ENCODE measurements around the gene OPN1SW. TPM values are rescaled to one million over a fixed set of nuclear protein-coding genes. Genes with fewer than 3 reads are reported as not detected.

Gene OPN1SW
- total RNA-seq, 4 donors from 2014 or later = not detected

- intact Hi-C loops (cut with DNase I; ENCODE audit: low total_unique reads) (no loop called here), in situ Hi-C loops (cut with MboI; ENCODE audit: low pct_ligation_motif_present in 1 of 4, low pct_unique_long_range_greater_than_20kb in 1 of 4, low sequenced_read_pairs in 3 of 4) (no loop called here)
- Histone ChIP-seq H3K36me3 (no peaks in the 10 kb centered on the region), H3K4me1 (peaks cover 0 to 9% (median 2%) of the 10 kb centered on the region in 4 donors), H3K27ac (no peak overlapping the region), H3K27me3 (no peaks in the 10 kb centered on the region), H3K4me3 (no peak overlapping the region), H3K9me3 (no peaks in the 10 kb centered on the region)
- DNase-seq = no peak
- 93% methylated on average over 6 of the region's 6 CpGs; no CpG with 5 or more reads in 1 of the 2 donors for WGBS, 2 donors (ENCODE audit: low coverage in 1 of 2)
- no peak for TF ChIP-seq POLR2AphosphoS5 (IDR thresholded peaks at IDR 0.05)
- TF ChIP-seq EP300 (IDR thresholded peaks at IDR 0.05; ENCODE audit: low read depth) = no peak
- no peak for TF ChIP-seq POLR2A (IDR thresholded peaks at IDR 0.05)
- TF ChIP-seq CTCF (IDR thresholded peaks at IDR 0.05) = no peak
These were observed 28.9 kb upstream of the OPN1SW start for GRCh38 chr7:128804484-128804883.

GRCh38 chr7:128801667-128802418 is 26.2 kb upstream of the OPN1SW start:
- Histone ChIP-seq H3K36me3 (no peaks in the 10 kb centered on the region), H3K9me3 (no peaks in the 10 kb centered on the region), H3K27ac (no peak overlapping the region), H3K27me3 (no peaks in the 10 kb centered on the region), H3K4me3 (no peak overlapping the region), H3K4me1 (peaks cover 0 to 9% (median 2%) of the 10 kb centered on the region in 4 donors)
- no peak for TF ChIP-seq POLR2AphosphoS5 (IDR thresholded peaks at IDR 0.05)
- TF ChIP-seq CTCF (IDR thresholded peaks at IDR 0.05) = no peak
- no peak for DNase-seq
- WGBS, 2 donors (ENCODE audit: low coverage in 1 of 2) = 92% methylated on average over 2 of the region's 2 CpGs; no CpG with 5 or more reads in 1 of the 2 donors
- in situ Hi-C loops (cut with MboI; ENCODE audit: low pct_ligation_motif_present in 1 of 4, low pct_unique_long_range_greater_than_20kb in 1 of 4, low sequenced_read_pairs in 3 of 4) = no loop called here
- intact Hi-C loops (cut with DNase I; ENCODE audit: low total_unique reads) = no loop called here

GRCh38 chr7:128801003-128801402 is 25.4 kb upstream of the OPN1SW start:
- no peaks in the 10 kb centered on the region for H3K36me3 ChIP-seq
- TF ChIP-seq EP300 (IDR thresholded peaks at IDR 0.05; ENCODE audit: low read depth) (no peak), POLR2AphosphoS5 (IDR thresholded peaks at IDR 0.05) (no peak), CTCF (IDR thresholded peaks at IDR 0.05) (no peak), POLR2A (IDR thresholded peaks at IDR 0.05) (no peak)
- H3K4me1 ChIP-seq = peaks cover 0 to 9% (median 2%) of the 10 kb centered on the region in 4 donors
- WGBS, 2 donors (ENCODE audit: low coverage in 1 of 2) = 58 to 64% methylated on average over 7 to 9 of the region's 9 CpGs
- no peaks in the 10 kb centered on the region for H3K9me3 ChIP-seq
- DNase-seq = peak; percentile 19
- H3K27me3 ChIP-seq = no peaks in the 10 kb centered on the region
- intact Hi-C loops (cut with DNase I; ENCODE audit: low total_unique reads) (no loop called here), in situ Hi-C loops (cut with MboI; ENCODE audit: low pct_ligation_motif_present in 1 of 4, low pct_unique_long_range_greater_than_20kb in 1 of 4, low sequenced_read_pairs in 3 of 4) (no loop called here)
- H3K27ac ChIP-seq = no peak overlapping the region
- no peak overlapping the region for H3K4me3 ChIP-seq

- intact Hi-C loops (cut with DNase I; ENCODE audit: low total_unique reads) = no loop called here
- H3K4me1 ChIP-seq = peaks cover 0 to 9% (median 2%) of the 10 kb centered on the region in 4 donors
- TF ChIP-seq CTCF (IDR thresholded peaks at IDR 0.05) = no peak
- no peak for TF ChIP-seq EP300 (IDR thresholded peaks at IDR 0.05; ENCODE audit: low read depth)
- TF ChIP-seq POLR2AphosphoS5 (IDR thresholded peaks at IDR 0.05) = no peak
- in situ Hi-C loops (cut with MboI; ENCODE audit: low pct_ligation_motif_present in 1 of 4, low pct_unique_long_range_greater_than_20kb in 1 of 4, low sequenced_read_pairs in 3 of 4) = no loop called here
- no peaks in the 10 kb centered on the region for H3K36me3 ChIP-seq
- no peak overlapping the region for H3K27ac ChIP-seq
- no peaks in the 10 kb centered on the region for H3K9me3 ChIP-seq
- no peak for DNase-seq
- H3K27me3 ChIP-seq = no peaks in the 10 kb centered on the region
- 78 to 94% methylated on average over 3 of the region's 3 CpGs for WGBS, 2 donors (ENCODE audit: low coverage in 1 of 2)
- H3K4me3 ChIP-seq = no peak overlapping the region
These were observed 25.0 kb upstream of the OPN1SW start for GRCh38 chr7:128800567-128800966.

Data from transverse colon (tissue), 4 donors.